SK-N-SH treated with all-trans-retinoic acid at 6 μM for 48 hours (cell line): ENCODE measurements around the gene JOSD1.

Source experiments
- OSR1 ChIP-seq: fragments of 250-450 bp; sonication (Bioruptor Pico); IDR thresholded peaks from 2 replicates; pipeline ENCODE4 v1.8.0; 2022; ENCODE audit warnings: moderate library complexity, mild to moderate bottlenecking, inconsistent platforms
- POU6F1 ChIP-seq: fragments of 250-450 bp; sonication (Bioruptor Pico); IDR thresholded peaks from 2 replicates; pipeline ENCODE4 v1.8.0; 2021; ENCODE audit warnings: low read depth, mild to moderate bottlenecking, moderate library complexity, borderline replicate concordance
- RARB ChIP-seq: fragments of 250-450 bp; sonication (Bioruptor Pico); IDR thresholded peaks from 2 replicates; pipeline ENCODE4 v1.8.0; 2021; ENCODE audit warnings: mild to moderate bottlenecking, moderate library complexity
- SNAI2 ChIP-seq: fragments of 250-450 bp; sonication (Bioruptor Pico); IDR thresholded peaks from 2 replicates; pipeline ENCODE4 v1.5.0; 2020; ENCODE audit warnings: mild to moderate bottlenecking, moderate library complexity
- TSHZ2 ChIP-seq: fragments of 250-450 bp; sonication (Bioruptor Pico); IDR thresholded peaks from 2 replicates; pipeline ENCODE4 v1.5.0; 2020; ENCODE audit warnings: mild to moderate bottlenecking, moderate library complexity
- ZFP30 ChIP-seq: fragments of 450-650 bp; formaldehyde crosslinking; IDR thresholded peaks from 2 replicates; pipeline ENCODE4 v1.5.0; 2022; ENCODE audit warnings: mild to moderate bottlenecking, moderate library complexity
- ZNF70 ChIP-seq: fragments of 450-650 bp; formaldehyde crosslinking; IDR thresholded peaks from 2 replicates; pipeline ENCODE4 v1.5.0; 2020; ENCODE audit warnings: mild to moderate bottlenecking, moderate library complexity
- TF ChIP-seq, protein P1 (sequence below): fragments of 250-450 bp; sonication (Bioruptor Pico); IDR thresholded peaks from 2 replicates; pipeline ENCODE4 v1.5.1; 2020; ENCODE audit warnings: low read depth, mild to moderate bottlenecking, moderate library complexity

GRCh38 chr22:38694940-38695339 lies 5.8 kb downstream of the JOSD1 start:
- TF ChIP-seq ZFP30 (CRISPR knock-in tag) (no peak), POU6F1 (CRISPR knock-in tag) (no peak), RARB (no peak), SNAI2 (no peak), ZNF70 (CRISPR knock-in tag) (no peak), OSR1 (CRISPR knock-in tag) (no peak), TSHZ2 (CRISPR knock-in tag) (no peak)
- TF ChIP-seq, protein P1, sequence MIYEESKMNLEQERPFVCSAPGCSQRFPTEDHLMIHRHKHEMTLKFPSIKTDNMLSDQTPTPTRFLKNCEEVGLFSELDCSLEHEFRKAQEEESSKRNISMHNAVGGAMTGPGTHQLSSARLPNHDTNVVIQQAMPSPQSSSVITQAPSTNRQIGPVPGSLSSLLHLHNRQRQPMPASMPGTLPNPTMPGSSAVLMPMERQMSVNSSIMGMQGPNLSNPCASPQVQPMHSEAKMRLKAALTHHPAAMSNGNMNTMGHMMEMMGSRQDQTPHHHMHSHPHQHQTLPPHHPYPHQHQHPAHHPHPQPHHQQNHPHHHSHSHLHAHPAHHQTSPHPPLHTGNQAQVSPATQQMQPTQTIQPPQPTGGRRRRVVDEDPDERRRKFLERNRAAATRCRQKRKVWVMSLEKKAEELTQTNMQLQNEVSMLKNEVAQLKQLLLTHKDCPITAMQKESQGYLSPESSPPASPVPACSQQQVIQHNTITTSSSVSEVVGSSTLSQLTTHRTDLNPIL (CRISPR knock-in tag), result no peak
